D721Med (cell line): Measurements from ENCODE around the gene LEPR.
"Not testable (repeated sequence)": the region's sequence is repeated elsewhere in the genome, so short reads cannot be mapped to it uniquely, and the experiment has no call there.

Experiments used
- DNase-seq: peaks from one replicate; pipeline ENCODE4 v3.0.0; 2011; ENCODE audit warnings: low spot score; ENCODE audit not compliant: insufficient read length
- FAIRE-seq: peaks from 2 replicates; lab custom pipeline; 2011; peaks lifted over from hg19 to GRCh38; lab: Jason Lieb, UNC
- TF ChIP-seq, protein P1 (sequence below): IDR thresholded peaks from 2 replicates; pipeline ENCODE4 v1.5.1; 2012; ENCODE audit warnings: mild to moderate bottlenecking, control low read depth; ENCODE audit not compliant: insufficient read depth; ENCODE audit errors: missing control alignments

Gene LEPR

DNA sequence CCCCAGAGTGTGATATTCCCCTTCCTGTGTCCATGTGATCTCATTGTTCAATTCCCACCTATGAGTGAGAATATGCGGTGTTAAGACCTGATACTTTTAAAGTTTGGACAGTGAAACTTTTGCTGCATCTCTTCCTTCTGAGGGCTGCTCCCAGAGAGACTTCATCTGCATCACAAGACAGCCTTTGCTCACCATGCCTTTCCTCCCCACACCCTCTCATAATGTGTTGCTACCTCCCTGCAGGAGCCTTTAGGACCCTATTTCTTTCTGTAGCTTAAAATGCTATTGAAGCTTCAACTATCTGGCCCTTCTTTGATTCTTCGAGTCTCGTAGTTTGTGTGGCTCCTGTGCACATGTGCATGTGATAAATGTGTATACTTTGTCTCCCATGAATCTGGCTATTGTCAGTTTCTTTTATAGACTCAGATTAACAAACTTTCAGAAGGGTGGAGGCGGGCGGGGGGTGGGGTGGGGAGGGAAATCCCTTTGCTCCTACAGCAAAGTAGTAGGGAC lies 23.7 kb downstream of the LEPR start:
- TF ChIP-seq, protein P1, sequence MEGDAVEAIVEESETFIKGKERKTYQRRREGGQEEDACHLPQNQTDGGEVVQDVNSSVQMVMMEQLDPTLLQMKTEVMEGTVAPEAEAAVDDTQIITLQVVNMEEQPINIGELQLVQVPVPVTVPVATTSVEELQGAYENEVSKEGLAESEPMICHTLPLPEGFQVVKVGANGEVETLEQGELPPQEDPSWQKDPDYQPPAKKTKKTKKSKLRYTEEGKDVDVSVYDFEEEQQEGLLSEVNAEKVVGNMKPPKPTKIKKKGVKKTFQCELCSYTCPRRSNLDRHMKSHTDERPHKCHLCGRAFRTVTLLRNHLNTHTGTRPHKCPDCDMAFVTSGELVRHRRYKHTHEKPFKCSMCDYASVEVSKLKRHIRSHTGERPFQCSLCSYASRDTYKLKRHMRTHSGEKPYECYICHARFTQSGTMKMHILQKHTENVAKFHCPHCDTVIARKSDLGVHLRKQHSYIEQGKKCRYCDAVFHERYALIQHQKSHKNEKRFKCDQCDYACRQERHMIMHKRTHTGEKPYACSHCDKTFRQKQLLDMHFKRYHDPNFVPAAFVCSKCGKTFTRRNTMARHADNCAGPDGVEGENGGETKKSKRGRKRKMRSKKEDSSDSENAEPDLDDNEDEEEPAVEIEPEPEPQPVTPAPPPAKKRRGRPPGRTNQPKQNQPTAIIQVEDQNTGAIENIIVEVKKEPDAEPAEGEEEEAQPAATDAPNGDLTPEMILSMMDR = no peak
- no peak for FAIRE-seq
- DNase-seq = no peak

GRCh38 chr1:65445837-65446236 lies 25.4 kb downstream of the LEPR start:
- no peak for DNase-seq
- TF ChIP-seq, protein P1 = no peak
- no peak for FAIRE-seq

- TF ChIP-seq, protein P1 = no peak
- DNase-seq = no peak
- FAIRE-seq = no peak
Measured at GRCh38 chr1:65449214-65449823, 28.9 kb downstream of the LEPR start.

DNA sequence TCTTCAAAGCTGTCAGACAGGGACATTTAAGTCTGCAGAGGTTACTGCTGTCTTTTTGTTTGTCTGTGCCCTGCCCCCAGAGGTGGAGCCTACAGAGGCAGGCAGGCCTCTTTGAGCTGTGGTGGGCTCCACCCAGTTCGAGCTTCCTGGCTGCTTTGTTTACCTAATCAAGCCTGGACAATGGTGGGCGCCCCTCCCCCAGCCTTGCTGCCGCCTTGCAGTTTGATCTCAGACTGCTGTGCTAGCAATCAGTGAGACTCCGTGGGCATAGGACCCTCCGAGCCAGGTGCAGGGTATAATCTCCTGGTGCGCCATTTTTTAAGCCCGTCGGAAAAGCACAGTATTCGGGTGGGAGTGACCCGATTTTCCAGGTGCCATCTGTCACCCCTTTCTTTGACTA lies 35.2 kb downstream of the LEPR start:
- not testable (repeated sequence) for FAIRE-seq, DNase-seq

DNA sequence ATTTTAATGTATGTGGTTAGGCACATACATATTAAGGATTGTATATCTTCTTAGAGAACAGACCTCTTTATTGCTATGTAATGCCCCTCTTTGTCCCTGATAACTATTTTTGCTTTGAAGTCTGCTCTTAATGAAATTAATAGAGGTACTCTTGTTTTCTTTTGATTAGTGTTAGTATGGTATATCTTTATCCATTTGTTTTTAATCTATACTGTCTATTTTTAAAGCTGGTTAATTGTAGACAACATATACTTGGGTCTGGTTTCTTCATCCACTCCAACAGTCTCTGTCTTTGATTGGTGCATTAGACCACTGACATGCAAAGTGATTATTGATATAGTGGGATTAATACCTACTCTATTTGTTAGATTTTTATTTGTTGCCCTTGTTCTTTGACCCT lies 36.0 kb downstream of the LEPR start:
- TF ChIP-seq, protein P1 = no peak
- FAIRE-seq = no peak
- DNase-seq = no peak

DNA sequence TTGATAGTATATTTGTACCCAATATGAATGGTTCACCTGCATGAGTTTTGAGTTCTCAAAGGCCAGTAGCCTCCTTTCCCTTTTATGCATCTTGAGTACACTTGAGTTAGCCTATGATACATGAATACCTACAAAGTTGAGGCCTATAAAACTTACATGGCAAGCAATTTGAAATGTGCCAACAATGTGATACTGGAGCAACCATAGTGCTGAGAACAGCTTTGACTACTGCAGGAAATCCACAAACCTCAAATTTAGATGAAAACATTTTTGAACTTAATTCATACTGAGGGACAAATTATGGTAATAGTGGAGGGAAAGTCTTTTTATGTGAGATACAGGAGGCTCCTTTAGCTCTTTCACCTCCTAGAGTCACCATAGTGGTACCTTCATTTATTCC lies 37.4 kb downstream of the LEPR start:
- TF ChIP-seq, protein P1 = no peak
- FAIRE-seq (no peak), DNase-seq (no peak)

GRCh38 chr1:65458730-65459396 lies 38.4 kb downstream of the LEPR start:
- FAIRE-seq = no peak
- TF ChIP-seq, protein P1 = no peak
- DNase-seq = no peak
